Right cardiac atrium (tissue), 5 donors: ENCODE results near the gene PRPF40B. TPM values are rescaled to one million over a fixed set of nuclear protein-coding genes. Genes with fewer than 3 reads are reported as not detected.

ENCODE experiments used
- ATAC-seq, 2 donors: fragments of 200-7000 bp; cut with Tn5 transposase; one replicate each; pipeline versions ENCODE4 v1.8.0 to v1.9.1; 2020; ENCODE audit warnings: moderate library complexity in 2 of 2, mild to moderate bottlenecking in 1 of 2
- DNase-seq, 3 donors: peaks; one replicate each; pipeline ENCODE4 v3.0.0-alpha.2; 2020
- H3K27ac ChIP-seq: one replicate; pipeline ENCODE4 v1.5.1; 2013; ENCODE audit warnings: mild to moderate bottlenecking, low read length, control low read depth, moderate library complexity
- H3K27me3 ChIP-seq: one replicate; pipeline ENCODE4 v1.6.1; 2013; ENCODE audit not compliant: control insufficient read depth, insufficient read depth
- H3K4me1 ChIP-seq: one replicate; pipeline ENCODE4 v1.6.1; 2013; ENCODE audit warnings: low read length; ENCODE audit not compliant: control insufficient read depth, insufficient read depth
- H3K4me3 ChIP-seq: one replicate; pipeline ENCODE4 v1.5.1; 2013; ENCODE audit warnings: low read length, control low read depth
- H3K9me3 ChIP-seq: one replicate; pipeline ENCODE4 v1.6.1; 2013; ENCODE audit warnings: low read length; ENCODE audit not compliant: control insufficient read depth
- WGBS: extraction: QIAGEN DNeasy Blood & Tissue Kit; methylation state at CpG from one replicate; pipeline ENCODE4 v1.1.7; 2013; 5-methylcytosine and 5-hydroxymethylcytosine counted together
- intact Hi-C, 4 donors: fragments of 100-400 bp; cut with DNase I; formaldehyde crosslinking; loops; one replicate each; pipeline versions ENCODE4 v1.11.0 to v1.14.0; 2022 to 2023
- polyA plus RNA-seq: library from polyadenylated mRNA; stranded (reverse); fragments of 200-250 nt; gene quantifications from one replicate; pipeline ENCODE4 v1.2.3, GENCODE V29; 2013
- total RNA-seq, 4 donors: library from RNA; stranded (reverse); fragmentation: NEBNext Ultra II Directional; extraction: Animal tissue kit (Norgen Biotek cat#: 25700); gene quantifications; one replicate each; pipeline ENCODE4 v1.2.1, GENCODE V29; 2021
- donor health status: healthy with polysubstance abuse.
- donor health status: DM: no; HTN: yes; CAD: no.
- donor health status: DM: no; HTN: no; CAD: no.
- donor health status: DM: no; HTN: yes; CAD: no; lungs with severe emphysema.
- donor health status: DM: yes; HTN: yes; CAD: no.

PRPF40B gene
- total and polyA plus RNA-seq, 5 donors = 15.9 to 26.7 (median 19.9) TPM

- intact Hi-C loops = no loop called here
- Histone ChIP-seq H3K4me1 (peaks cover 29% of the 10 kb centered on the region), H3K4me3 (no peak overlapping the region), H3K27me3 (no peaks in the 10 kb centered on the region), H3K27ac (no peak overlapping the region), H3K9me3 (no peaks in the 10 kb centered on the region)
- WGBS = 81% methylated on average over 3 of the region's 3 CpGs
- DNase-seq (no peak), ATAC-seq (no peak)
Measured at GRCh38 chr12:49661191-49661590, 37.8 kb downstream of the PRPF40B start.

- Histone ChIP-seq H3K4me1 (peaks cover 29% of the 10 kb centered on the region), H3K9me3 (no peaks in the 10 kb centered on the region), H3K27ac (peak overlapping the region; percentile 54), H3K4me3 (no peak overlapping the region), H3K27me3 (no peaks in the 10 kb centered on the region)
- DNase-seq = no peak
- 77% methylated on average over 3 of the region's 3 CpGs for WGBS
- intact Hi-C loops = no loop called here
- no peak for ATAC-seq
Measured at GRCh38 chr12:49661746-49662145, 38.4 kb downstream of the PRPF40B start.

- intact Hi-C loops = no loop called here
- H3K4me3 ChIP-seq = no peak overlapping the region
- H3K4me1 ChIP-seq = peaks cover 32% of the 10 kb centered on the region
- peak; percentile 80 to 88 (median 86) for DNase-seq
- peak; percentile 86 to 93 for ATAC-seq
- H3K9me3 ChIP-seq = no peaks in the 10 kb centered on the region
- H3K27me3 ChIP-seq = no peaks in the 10 kb centered on the region
- peak overlapping the region; percentile 72 for H3K27ac ChIP-seq
- WGBS = 8% methylated on average over 5 of the region's 5 CpGs
Measured at GRCh38 chr12:49662998-49663843, 39.9 kb downstream of the PRPF40B start.

- Histone ChIP-seq H3K4me3 (no peak overlapping the region), H3K27me3 (no peaks in the 10 kb centered on the region), H3K9me3 (no peaks in the 10 kb centered on the region), H3K4me1 (peaks cover 32% of the 10 kb centered on the region), H3K27ac (peak overlapping the region; percentile 39)
- ATAC-seq (no peak), DNase-seq (no peak)
- intact Hi-C loops = no loop called here
- 97% methylated on average over 4 of the region's 4 CpGs for WGBS
Measured at GRCh38 chr12:49664167-49664566, 40.8 kb downstream of the PRPF40B start.

- H3K9me3 ChIP-seq = no peaks in the 10 kb centered on the region
- H3K4me1 ChIP-seq = peaks cover 32% of the 10 kb centered on the region
- intact Hi-C loops = no loop called here
- ATAC-seq (peak in 1 of 2 donors; percentile 51), DNase-seq (peak in 1 of 3 donors; percentile 55)
- H3K27ac ChIP-seq = peak overlapping the region; percentile 39
- H3K27me3 ChIP-seq = no peaks in the 10 kb centered on the region
- 71% methylated on average over 4 of the region's 4 CpGs for WGBS
- H3K4me3 ChIP-seq = no peak overlapping the region
Measured at GRCh38 chr12:49664591-49665239, 41.4 kb downstream of the PRPF40B start.

- Histone ChIP-seq H3K27ac (peak overlapping the region; percentile 22), H3K4me3 (no peak overlapping the region), H3K27me3 (no peaks in the 10 kb centered on the region), H3K9me3 (no peaks in the 10 kb centered on the region), H3K4me1 (peaks cover 34% of the 10 kb centered on the region)
- DNase-seq (peak in 2 of 3 donors; percentile 59 to 70), ATAC-seq (no peak)
- intact Hi-C loops = no loop called here
- 56% methylated on average over 2 of the region's 2 CpGs for WGBS
Measured at GRCh38 chr12:49665384-49665783, 42.0 kb downstream of the PRPF40B start.

GRCh38 chr12:49666176-49666575, 42.8 kb downstream of the PRPF40B start:
- intact Hi-C loops = no loop called here
- 89% methylated on average over 4 of the region's 4 CpGs for WGBS
- H3K9me3 ChIP-seq = no peaks in the 10 kb centered on the region
- no peaks in the 10 kb centered on the region for H3K27me3 ChIP-seq
- no peak for DNase-seq
- peaks cover 41% of the 10 kb centered on the region for H3K4me1 ChIP-seq
- H3K4me3 ChIP-seq = no peak overlapping the region
- no peak overlapping the region for H3K27ac ChIP-seq
- ATAC-seq = no peak

- H3K4me3 ChIP-seq = no peak overlapping the region
- ATAC-seq = no peak
- H3K27ac ChIP-seq = no peak overlapping the region
- 88% methylated on average over 2 of the region's 2 CpGs for WGBS
- H3K4me1 ChIP-seq = peaks cover 42% of the 10 kb centered on the region
- no peaks in the 10 kb centered on the region for H3K9me3 ChIP-seq
- intact Hi-C loops = no loop called here
- DNase-seq = no peak
- H3K27me3 ChIP-seq = no peaks in the 10 kb centered on the region
Measured at GRCh38 chr12:49667325-49668090, 44.1 kb downstream of the PRPF40B start.

- Histone ChIP-seq H3K27ac (no peak overlapping the region), H3K4me1 (peaks cover 42% of the 10 kb centered on the region), H3K27me3 (no peaks in the 10 kb centered on the region), H3K4me3 (no peak overlapping the region), H3K9me3 (no peaks in the 10 kb centered on the region)
- ATAC-seq = no peak
- intact Hi-C loops = loop anchor here in 1 of 4 donors (5.0 kb wide), 1 partner anchor 38 kb away; the partner anchor contains the start of gene FMNL3
- no peak for DNase-seq
- 83% methylated on average over 4 of the region's 4 CpGs for WGBS
Measured at GRCh38 chr12:49669796-49670195, 46.4 kb downstream of the PRPF40B start.

GRCh38 chr12:49671031-49671765, 47.8 kb downstream of the PRPF40B start:
- Histone ChIP-seq H3K4me1 (peaks cover 45% of the 10 kb centered on the region), H3K9me3 (no peaks in the 10 kb centered on the region), H3K27ac (peak overlapping the region; percentile 100), H3K27me3 (no peaks in the 10 kb centered on the region), H3K4me3 (no peak overlapping the region)
- 52% methylated on average over 5 of the region's 5 CpGs for WGBS
- DNase-seq (no peak), ATAC-seq (no peak)
- intact Hi-C loops = loop anchor here in 1 of 4 donors (5.0 kb wide), 1 partner anchor 36 kb away; the partner anchor contains the start of gene FMNL3
